ENCODE results near the gene CFAP58. TPM values are rescaled to one million over a fixed set of nuclear protein-coding genes. Genes with fewer than 3 reads are reported as not detected.
A peak's percentile ranks its signal among the peaks of the same experiment; 100 is the strongest.

Gene CFAP58
- total RNA-seq, 1 donor from 2014 or later, result 0.67 TPM

- no peak for DNase-seq (ENCODE audit: low spot score)
- peak; percentile 49 for ATAC-seq
- intact Hi-C loops (cut with DNase I), result no loop called here
Measured at GRCh38 chr10:104406715-104407650, 53.4 kb downstream of the CFAP58 start.

- no peak for ATAC-seq
- intact Hi-C loops (cut with DNase I), result no loop called here
- no peak for DNase-seq (ENCODE audit: low spot score)
Measured at GRCh38 chr10:104413528-104413927, 59.9 kb downstream of the CFAP58 start.

- DNase-seq (ENCODE audit: low spot score) (no peak), ATAC-seq (no peak)
- intact Hi-C loops (cut with DNase I), result no loop called here
Measured at GRCh38 chr10:104415526-104416165, 62.0 kb downstream of the CFAP58 start.

GRCh38 chr10:104416851-104417250 is 63.2 kb downstream of the CFAP58 start:
- DNase-seq (ENCODE audit: low spot score) (no peak), ATAC-seq (no peak)
- intact Hi-C loops (cut with DNase I), result no loop called here

GRCh38 chr10:104417637-104418292 is 64.1 kb downstream of the CFAP58 start:
- DNase-seq (ENCODE audit: low spot score) (no peak), ATAC-seq (no peak)
- intact Hi-C loops (cut with DNase I), result no loop called here

- intact Hi-C loops (cut with DNase I), result no loop called here
- DNase-seq (ENCODE audit: low spot score) (no peak), ATAC-seq (no peak)
Measured at GRCh38 chr10:104424719-104425118, 71.1 kb downstream of the CFAP58 start.

- intact Hi-C loops (cut with DNase I), result no loop called here
- no peak for DNase-seq (ENCODE audit: low spot score)
- no peak for ATAC-seq
Measured at GRCh38 chr10:104427989-104428388, 74.4 kb downstream of the CFAP58 start.

GRCh38 chr10:104429846-104430245 is 76.2 kb downstream of the CFAP58 start:
- DNase-seq (ENCODE audit: low spot score) (no peak), ATAC-seq (no peak)
- intact Hi-C loops (cut with DNase I), result no loop called here

GRCh38 chr10:104430360-104430759 is 76.7 kb downstream of the CFAP58 start:
- no peak for ATAC-seq
- no peak for DNase-seq (ENCODE audit: low spot score)
- intact Hi-C loops (cut with DNase I), result no loop called here

- intact Hi-C loops (cut with DNase I), result no loop called here
- DNase-seq (ENCODE audit: low spot score) (no peak), ATAC-seq (no peak)
Measured at GRCh38 chr10:104433669-104434068, 80.0 kb downstream of the CFAP58 start.

GRCh38 chr10:104434601-104435000 is 81.0 kb downstream of the CFAP58 start:
- ATAC-seq, result no peak
- intact Hi-C loops (cut with DNase I), result no loop called here
- no peak for DNase-seq (ENCODE audit: low spot score)

GRCh38 chr10:104435822-104436221 is 82.2 kb downstream of the CFAP58 start:
- DNase-seq (ENCODE audit: low spot score) (no peak), ATAC-seq (no peak)
- intact Hi-C loops (cut with DNase I), result no loop called here

- ATAC-seq, result no peak
- DNase-seq (ENCODE audit: low spot score), result no peak
- intact Hi-C loops (cut with DNase I), result no loop called here
Measured at GRCh38 chr10:104437226-104437625, 83.6 kb downstream of the CFAP58 start.

GRCh38 chr10:104440221-104440620 is 86.6 kb downstream of the CFAP58 start:
- no peak for DNase-seq (ENCODE audit: low spot score)
- intact Hi-C loops (cut with DNase I), result loop anchor here (5.0 kb wide), 1 partner anchor 1352 kb away; no protein-coding TSS in a partner anchor

GRCh38 chr10:104441329-104442000 is 87.8 kb downstream of the CFAP58 start:
- peak; percentile 82 for ATAC-seq
- intact Hi-C loops (cut with DNase I), result loop anchor here (5.0 kb wide), 1 partner anchor 1351 kb away; no protein-coding TSS in a partner anchor
- no peak for DNase-seq (ENCODE audit: low spot score)

More at GRCh38 chr10:104440221-104440620, 86.6 kb downstream of the CFAP58 start:
- ATAC-seq, result no peak

- DNase-seq (ENCODE audit: low spot score) (no peak), ATAC-seq (no peak)
- intact Hi-C loops (cut with DNase I), result no loop called here
Measured at GRCh38 chr10:104445359-104445758, 91.7 kb downstream of the CFAP58 start.

GRCh38 chr10:104446151-104446550 is 92.5 kb downstream of the CFAP58 start:
- no peak for ATAC-seq
- intact Hi-C loops (cut with DNase I), result no loop called here

GRCh38 chr10:104447331-104447730 is 93.7 kb downstream of the CFAP58 start:
- ATAC-seq, result no peak
- intact Hi-C loops (cut with DNase I), result no loop called here

More at GRCh38 chr10:104446151-104446550, 92.5 kb downstream of the CFAP58 start:
- DNase-seq (ENCODE audit: low spot score), result no peak

GRCh38 chr10:104447906-104448305 is 94.3 kb downstream of the CFAP58 start:
- DNase-seq (ENCODE audit: low spot score) (no peak), ATAC-seq (no peak)
- intact Hi-C loops (cut with DNase I), result no loop called here

More at GRCh38 chr10:104447331-104447730, 93.7 kb downstream of the CFAP58 start:
- no peak for DNase-seq (ENCODE audit: low spot score)
